H7 (cell line): ENCODE results near the gene COL4A2. TPM values are rescaled to one million over a fixed set of nuclear protein-coding genes. Genes with fewer than 3 reads are reported as not detected.

ENCODE experiments used
- DNase-seq: peaks from one replicate; pipeline ENCODE4 v3.0.0; 2012
- H3K27me3 ChIP-seq: 2 replicates; pipeline ENCODE4 v1.6.0; 2011; ENCODE audit warnings: mild to moderate bottlenecking, low read length; ENCODE audit not compliant: control insufficient read depth, insufficient read depth
- H3K36me3 ChIP-seq: replicated peaks from 2 replicates; pipeline ENCODE4 v1.5.1; 2011; ENCODE audit warnings: low read length; ENCODE audit not compliant: control insufficient read depth, insufficient read depth
- H3K4me3 ChIP-seq: 2 replicates; pipeline ENCODE4 v1.5.1; 2011; ENCODE audit warnings: low read depth, mild to moderate bottlenecking, control low read depth, low read length, moderate library complexity; ENCODE audit not compliant: insufficient read depth
- total RNA-seq: library from RNA; depleted of rRNA; stranded (reverse); fragments of >200 nt; shearing (Covaris generic); gene quantifications from 2 replicates; pipeline ENCODE4 v1.2.3, GENCODE V29; 2014

Gene COL4A2
- total RNA-seq, 1 experiment from 2014 or later, result 166 TPM

GRCh38 chr13:110293037-110293436 is 14.0 kb upstream of the COL4A2 start:
- no peaks in the 10 kb centered on the region for H3K27me3 ChIP-seq
- no peak for DNase-seq
- H3K4me3 ChIP-seq, result no peak overlapping the region
- no peaks in the 10 kb centered on the region for H3K36me3 ChIP-seq

GRCh38 chr13:110293649-110294048 is 13.4 kb upstream of the COL4A2 start:
- no peak for DNase-seq

GRCh38 chr13:110294146-110294545 is 12.9 kb upstream of the COL4A2 start:
- no peaks in the 10 kb centered on the region for H3K27me3 ChIP-seq
- H3K4me3 ChIP-seq, result no peak overlapping the region
- H3K36me3 ChIP-seq, result no peaks in the 10 kb centered on the region
- no peak for DNase-seq

More at GRCh38 chr13:110293649-110294048, 13.4 kb upstream of the COL4A2 start:
- Histone ChIP-seq H3K27me3 (no peaks in the 10 kb centered on the region), H3K36me3 (no peaks in the 10 kb centered on the region), H3K4me3 (no peak overlapping the region)

GRCh38 chr13:110294622-110295021 is 12.5 kb upstream of the COL4A2 start:
- Histone ChIP-seq H3K36me3 (no peaks in the 10 kb centered on the region), H3K27me3 (no peaks in the 10 kb centered on the region), H3K4me3 (no peak overlapping the region)
- no peak for DNase-seq

GRCh38 chr13:110297011-110297410 is 10.1 kb upstream of the COL4A2 start:
- no peaks in the 10 kb centered on the region for H3K27me3 ChIP-seq
- H3K36me3 ChIP-seq, result no peaks in the 10 kb centered on the region
- H3K4me3 ChIP-seq, result no peak overlapping the region
- DNase-seq, result no peak

- DNase-seq, result no peak
- Histone ChIP-seq H3K36me3 (no peaks in the 10 kb centered on the region), H3K27me3 (no peaks in the 10 kb centered on the region), H3K4me3 (no peak overlapping the region)
These were observed 9.1 kb upstream of the COL4A2 start for GRCh38 chr13:110297766-110298504.

GRCh38 chr13:110298505-110299282 is 8.4 kb upstream of the COL4A2 start:
- DNase-seq, result peak; percentile 73
- Histone ChIP-seq H3K36me3 (no peaks in the 10 kb centered on the region), H3K27me3 (no peaks in the 10 kb centered on the region), H3K4me3 (no peak overlapping the region)

GRCh38 chr13:110299283-110299840 is 7.7 kb upstream of the COL4A2 start:
- no peaks in the 10 kb centered on the region for H3K36me3 ChIP-seq
- no peaks in the 10 kb centered on the region for H3K27me3 ChIP-seq
- no peak for DNase-seq

GRCh38 chr13:110300090-110300815 is 6.8 kb upstream of the COL4A2 start:
- DNase-seq, result no peak
- Histone ChIP-seq H3K4me3 (no peak overlapping the region), H3K27me3 (no peaks in the 10 kb centered on the region), H3K36me3 (no peaks in the 10 kb centered on the region)

More at GRCh38 chr13:110299283-110299840, 7.7 kb upstream of the COL4A2 start:
- H3K4me3 ChIP-seq, result no peak overlapping the region

- H3K27me3 ChIP-seq, result peaks cover 2% of the 10 kb centered on the region; the same call in 1 of the 2 replicates
- no peaks in the 10 kb centered on the region for H3K36me3 ChIP-seq
- H3K4me3 ChIP-seq, result no peak overlapping the region
- DNase-seq, result no peak
These were observed 6.0 kb upstream of the COL4A2 start for GRCh38 chr13:110301083-110301482.

- no peak overlapping the region for H3K4me3 ChIP-seq
- no peaks in the 10 kb centered on the region for H3K36me3 ChIP-seq
- peaks cover 2% of the 10 kb centered on the region; the same call in 1 of the 2 replicates for H3K27me3 ChIP-seq
- DNase-seq, result no peak
These were observed 5.2 kb upstream of the COL4A2 start for GRCh38 chr13:110301606-110302553.

- Histone ChIP-seq H3K4me3 (no peak overlapping the region), H3K36me3 (no peaks in the 10 kb centered on the region), H3K27me3 (peaks cover 7% of the 10 kb centered on the region)
- no peak for DNase-seq
These were observed 4.1 kb upstream of the COL4A2 start for GRCh38 chr13:110302997-110303396.

GRCh38 chr13:110303644-110304043 is 3.4 kb upstream of the COL4A2 start:
- H3K4me3 ChIP-seq, result no peak overlapping the region
- DNase-seq, result no peak
- peaks cover 10% of the 10 kb centered on the region for H3K27me3 ChIP-seq

More at GRCh38 chr13:110303644-110304043, 3.4 kb upstream of the COL4A2 start:
- no peaks in the 10 kb centered on the region for H3K36me3 ChIP-seq
